H9 (cell line): ENCODE data around the gene ABCB6. TPM values are rescaled to one million over a fixed set of nuclear protein-coding genes. Genes with fewer than 3 reads are reported as not detected.

Source experiments
- DNase-seq: peaks from one replicate; pipeline ENCODE4 v3.0.0-alpha.2; 2017
- H2AFZ ChIP-seq: one replicate; pipeline ENCODE4 v1.6.1; 2013; ENCODE audit warnings: mild to moderate bottlenecking, low read length, control low read depth, moderate library complexity
- H2AK5ac ChIP-seq: 2 replicates; pipeline ENCODE4 v1.6.1; 2013; ENCODE audit warnings: low read length, control low read depth, mixed read lengths; ENCODE audit not compliant: insufficient read length
- H2BK120ac ChIP-seq: one replicate; pipeline ENCODE4 v1.6.1; 2013; ENCODE audit warnings: low read depth, mild to moderate bottlenecking, low read length, control low read depth, inconsistent platforms; ENCODE audit not compliant: poor library complexity, severe bottlenecking
- H2BK12ac ChIP-seq: 2 replicates; pipeline ENCODE4 v1.6.1; 2013; ENCODE audit warnings: low read length, control low read depth, mixed read lengths, low read depth; ENCODE audit not compliant: insufficient read length
- H2BK15ac ChIP-seq: 2 replicates; pipeline ENCODE4 v1.6.1; 2013; ENCODE audit warnings: low read depth, low read length, control low read depth
- H2BK20ac ChIP-seq: one replicate; pipeline ENCODE4 v1.6.1; 2013; ENCODE audit warnings: low read depth, mild to moderate bottlenecking, low read length, control low read depth, inconsistent platforms; ENCODE audit not compliant: poor library complexity, severe bottlenecking
- H2BK5ac ChIP-seq: 2 replicates; pipeline ENCODE4 v1.6.1; 2013; ENCODE audit warnings: low read length, control low read depth, mixed read lengths; ENCODE audit not compliant: insufficient read length
- H3K14ac ChIP-seq: 2 replicates; pipeline ENCODE4 v1.6.1; 2013; ENCODE audit warnings: low read length, control low read depth; ENCODE audit not compliant: insufficient read depth
- H3K18ac ChIP-seq: 2 replicates; pipeline ENCODE4 v1.6.1; 2013; ENCODE audit warnings: low read depth, mild to moderate bottlenecking, mixed read lengths, low read length, control low read depth; ENCODE audit not compliant: insufficient read length
- H3K23ac ChIP-seq: 2 replicates; pipeline ENCODE4 v1.6.1; 2013; ENCODE audit warnings: low read length, control low read depth, mixed read lengths, low read depth; ENCODE audit not compliant: insufficient read length
- H3K23me2 ChIP-seq: 2 replicates; pipeline ENCODE4 v1.6.1; 2013; ENCODE audit warnings: low read depth, mild to moderate bottlenecking, mixed read lengths, low read length, control low read depth; ENCODE audit not compliant: insufficient read length, poor library complexity, severe bottlenecking
- H3K27ac ChIP-seq: 2 replicates; pipeline ENCODE4 v1.5.1; 2013; ENCODE audit warnings: low read length, control low read depth, mixed read lengths, low read depth; ENCODE audit not compliant: insufficient read length
- H3K27me3 ChIP-seq: 2 replicates; pipeline ENCODE4 v1.6.1; 2013; ENCODE audit warnings: low read length, control low read depth, inconsistent platforms; ENCODE audit not compliant: insufficient read depth
- H3K4ac ChIP-seq: 2 replicates; pipeline ENCODE4 v1.6.1; 2013; ENCODE audit warnings: low read depth, mild to moderate bottlenecking, control low read depth, inconsistent platforms, low read length, moderate library complexity
- H3K4me1 ChIP-seq: 2 replicates; pipeline ENCODE4 v1.6.1; 2013; ENCODE audit warnings: low read length, control low read depth, inconsistent platforms; ENCODE audit not compliant: insufficient read depth
- H3K4me2 ChIP-seq: 2 replicates; pipeline ENCODE4 v1.6.1; 2013; ENCODE audit warnings: low read length, control low read depth, mixed read lengths; ENCODE audit not compliant: insufficient read length, insufficient read depth
- H3K56ac ChIP-seq: 2 replicates; pipeline ENCODE4 v1.6.1; 2013; ENCODE audit warnings: low read depth, mild to moderate bottlenecking, mixed read lengths, low read length, control low read depth; ENCODE audit not compliant: insufficient read length
- H3K79me1 ChIP-seq: 2 replicates; pipeline ENCODE4 v1.6.1; 2013; ENCODE audit warnings: low read depth, mild to moderate bottlenecking, moderate library complexity, low read length, control low read depth, inconsistent platforms; ENCODE audit not compliant: insufficient read depth, poor library complexity, severe bottlenecking
- H3K79me2 ChIP-seq: 2 replicates; pipeline ENCODE4 v1.6.1; 2013; ENCODE audit warnings: low read length, control low read depth, inconsistent platforms; ENCODE audit not compliant: insufficient read depth
- H3K9ac ChIP-seq: 2 replicates; pipeline ENCODE4 v1.6.1; 2013; ENCODE audit warnings: low read length, control low read depth, mixed read lengths; ENCODE audit not compliant: insufficient read length; ENCODE audit errors: extremely low read depth
- H3K9me3 ChIP-seq: one replicate; pipeline ENCODE4 v1.6.1; 2013; ENCODE audit warnings: low read depth, low read length, inconsistent platforms; ENCODE audit not compliant: control insufficient read depth
- H3T11ph ChIP-seq: one replicate; pipeline ENCODE4 v1.6.1; 2013; ENCODE audit warnings: mild to moderate bottlenecking, low read length, control low read depth, inconsistent platforms
- H4K20me1 ChIP-seq: one replicate; pipeline ENCODE4 v1.6.1; 2013; ENCODE audit not compliant: control insufficient read depth, insufficient read length, insufficient read depth
- H4K5ac ChIP-seq: 2 replicates; pipeline ENCODE4 v1.6.1; 2013; ENCODE audit warnings: low read depth, mild to moderate bottlenecking, mixed read lengths, low read length, control low read depth; ENCODE audit not compliant: insufficient read length
- H4K8ac ChIP-seq: replicated peaks from 2 replicates; pipeline ENCODE4 v1.6.1; 2013; ENCODE audit warnings: low read length, control low read depth, mixed read lengths, low read depth; ENCODE audit not compliant: insufficient read length
- H4K91ac ChIP-seq: 2 replicates; pipeline ENCODE4 v1.6.1; 2013; ENCODE audit warnings: low read depth, mild to moderate bottlenecking, moderate library complexity, mixed read lengths, low read length, control low read depth; ENCODE audit not compliant: insufficient read length
- H3K27ac Mint-ChIP-seq, 3 experiments: 2 replicates in 2 of 3; 3 replicates in 1 of 3; pipeline ENCODE4 v1.8.0; 2020 to 2021; ENCODE audit warnings: mixed read lengths in 3 of 3, mild to moderate bottlenecking in 1 of 3, moderate library complexity in 1 of 3
- H3K27me3 Mint-ChIP-seq: 2 replicates; pipeline ENCODE4 v1.8.0; 2021; ENCODE audit warnings: low read depth, mild to moderate bottlenecking, moderate library complexity, mixed read lengths
- H3K36me3 Mint-ChIP-seq, 3 experiments: 2 replicates in 2 of 3; 3 replicates in 1 of 3; pipeline ENCODE4 v1.8.0; 2020 to 2021; ENCODE audit warnings: low read depth in 3 of 3, mixed read lengths in 3 of 3; ENCODE audit not compliant: insufficient read depth in 1 of 3
- H3K4me1 Mint-ChIP-seq, 2 experiments: 2 replicates each; pipeline ENCODE4 v1.8.0; 2020; ENCODE audit warnings: mixed read lengths in 2 of 2
- H3K4me3 Mint-ChIP-seq, 2 experiments: 2 replicates in 1 of 2; 3 replicates in 1 of 2; pipeline ENCODE4 v1.8.0; 2020 to 2021; ENCODE audit warnings: mild to moderate bottlenecking in 2 of 2, mixed read lengths in 2 of 2, moderate library complexity in 1 of 2
- H3K9me3 Mint-ChIP-seq, 2 experiments: 2 replicates in 1 of 2; 3 replicates in 1 of 2; pipeline ENCODE4 v1.8.0; 2020; ENCODE audit warnings: mild to moderate bottlenecking in 2 of 2, mixed read lengths in 2 of 2, moderate library complexity in 1 of 2
- WGBS: extraction: QIAGEN DNeasy Blood & Tissue Kit; methylation state at CpG from one replicate; pipeline ENCODE4 v1.1.7; 2013; ENCODE audit warnings: missing lambda C conversion rate, low lambda C conversion rate, mixed read lengths; ENCODE audit not compliant: insufficient read length; ENCODE audit errors: extremely low coverage; 5-methylcytosine and 5-hydroxymethylcytosine counted together
- total RNA-seq: library from RNA; stranded (reverse); gene quantifications from 2 replicates; pipeline ENCODE4 v1.2.1, GENCODE V29; 2021
- TF ChIP-seq, protein P1 (sequence below): fragments of 200-600 bp; sonication (generic); conservative IDR thresholded peaks from 3 replicates; pipeline ENCODE4 v1.8.0; 2021; ENCODE audit warnings: antibody characterized with exemption, mild to moderate bottlenecking

The ABCB6 gene
- total RNA-seq, 1 experiment from 2014 or later = 46.4 TPM

DNA sequence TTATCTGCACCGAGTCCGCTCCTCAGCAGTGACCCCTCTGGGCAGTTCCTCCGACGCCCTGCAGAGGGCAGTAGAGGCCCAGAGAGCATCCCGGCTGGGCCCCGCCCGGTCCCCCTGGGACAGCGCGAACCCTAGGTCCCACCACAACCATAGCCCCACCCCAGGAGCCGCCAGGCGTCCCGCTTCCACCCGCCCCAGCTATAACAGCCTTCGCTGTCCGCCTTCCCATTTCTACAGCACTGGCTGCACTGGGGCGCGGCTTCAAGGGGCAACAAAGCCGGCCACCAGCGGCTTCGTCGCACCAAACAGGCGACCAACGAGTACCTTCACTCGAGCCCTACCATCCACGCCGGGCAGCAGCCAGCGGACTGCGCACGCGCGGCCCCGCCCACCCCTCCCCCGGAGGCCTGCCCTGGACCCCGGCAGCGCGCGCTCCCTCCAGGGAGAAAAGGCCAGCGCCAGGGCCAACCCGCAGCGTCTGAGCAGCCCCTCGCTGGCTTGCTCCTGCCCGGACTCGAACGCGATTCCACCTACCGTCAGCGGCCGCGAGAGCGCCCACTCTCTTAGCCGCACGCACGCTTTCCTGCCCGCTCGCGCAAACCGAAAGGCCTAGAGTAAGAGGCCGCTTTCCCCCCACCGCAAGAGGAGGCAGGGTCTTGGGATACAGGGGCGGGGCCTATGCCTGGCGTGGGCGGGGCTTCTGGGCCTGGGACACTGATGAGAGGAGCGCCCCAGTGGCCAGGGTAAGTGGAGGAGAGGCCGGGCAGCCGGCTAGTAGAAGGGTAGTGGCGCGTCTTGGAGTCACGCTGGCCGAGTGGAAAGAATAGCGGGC is 58.4 kb downstream of the ABCB6 start, which contains the start of gene NHEJ1:
Gene NHEJ1, minus strand, starts transcription at position 630 of the 832 bp plus-strand sequence. CDS start 2,453 bp downstream, outside the sequence.
- H3K27ac ChIP-seq = no peak within 1 kb of the TSS
- peak within 1 kb of the TSS; percentile 86 for H3K4me2 ChIP-seq
- peaks cover 5% of the 10 kb centered on the region for H3K23me2 ChIP-seq
- H2BK15ac ChIP-seq = no peak within 1 kb of the TSS
- H3K56ac ChIP-seq = no peak within 1 kb of the TSS
- H3K4me3 Mint-ChIP-seq = peak within 1 kb of the TSS; percentile 82 to 91
- peak within 1 kb of the TSS; percentile 74 for H3K9ac ChIP-seq
- peaks cover 18% of the 10 kb centered on the region for H3K27me3 Mint-ChIP-seq
- H2BK5ac ChIP-seq = no peak within 1 kb of the TSS
- peak within 1 kb of the TSS; percentile 95 for H3K18ac ChIP-seq
- H3K9me3 Mint-ChIP-seq = no peaks in the 10 kb centered on the region
- H3K4ac ChIP-seq = no peak within 1 kb of the TSS
- H3K4me1 Mint-ChIP-seq = peaks cover 15 to 22% of the 10 kb centered on the region in 2 experiments
- no peaks in the 10 kb centered on the region; the same call in 1 of the 2 replicates for H3K27me3 ChIP-seq
- H2AFZ ChIP-seq = no peak within 1 kb of the TSS
- H4K91ac ChIP-seq = no peak within 1 kb of the TSS
- H3K23ac ChIP-seq = no peak within 1 kb of the TSS
- H3K14ac ChIP-seq = peak within 1 kb of the TSS; percentile 93; the same call in 1 of the 2 replicates
- H3K36me3 Mint-ChIP-seq = peaks cover 3 to 12% (median 8%) of the 10 kb centered on the region in 3 experiments; a peak in 6 of 7 replicates
- no peak within 1 kb of the TSS for H2AK5ac ChIP-seq
- no peak within 1 kb of the TSS for H4K5ac ChIP-seq
- no peak within 1 kb of the TSS for H2BK12ac ChIP-seq
- H3K79me2 ChIP-seq = no peaks in the 10 kb centered on the region
- no peak within 1 kb of the TSS for H3T11ph ChIP-seq
- no peak within 1 kb of the TSS for H2BK120ac ChIP-seq
- no peaks in the 10 kb centered on the region for H3K4me1 ChIP-seq
- DNase-seq = peak; percentile 97
- no peaks in the 10 kb centered on the region for H3K79me1 ChIP-seq
- no CpG with 5 or more reads among the region's 70 CpGs for WGBS
- no peaks in the 10 kb centered on the region for H3K9me3 ChIP-seq
- H4K20me1 ChIP-seq = no peaks in the 10 kb centered on the region
- TF ChIP-seq, protein P1, sequence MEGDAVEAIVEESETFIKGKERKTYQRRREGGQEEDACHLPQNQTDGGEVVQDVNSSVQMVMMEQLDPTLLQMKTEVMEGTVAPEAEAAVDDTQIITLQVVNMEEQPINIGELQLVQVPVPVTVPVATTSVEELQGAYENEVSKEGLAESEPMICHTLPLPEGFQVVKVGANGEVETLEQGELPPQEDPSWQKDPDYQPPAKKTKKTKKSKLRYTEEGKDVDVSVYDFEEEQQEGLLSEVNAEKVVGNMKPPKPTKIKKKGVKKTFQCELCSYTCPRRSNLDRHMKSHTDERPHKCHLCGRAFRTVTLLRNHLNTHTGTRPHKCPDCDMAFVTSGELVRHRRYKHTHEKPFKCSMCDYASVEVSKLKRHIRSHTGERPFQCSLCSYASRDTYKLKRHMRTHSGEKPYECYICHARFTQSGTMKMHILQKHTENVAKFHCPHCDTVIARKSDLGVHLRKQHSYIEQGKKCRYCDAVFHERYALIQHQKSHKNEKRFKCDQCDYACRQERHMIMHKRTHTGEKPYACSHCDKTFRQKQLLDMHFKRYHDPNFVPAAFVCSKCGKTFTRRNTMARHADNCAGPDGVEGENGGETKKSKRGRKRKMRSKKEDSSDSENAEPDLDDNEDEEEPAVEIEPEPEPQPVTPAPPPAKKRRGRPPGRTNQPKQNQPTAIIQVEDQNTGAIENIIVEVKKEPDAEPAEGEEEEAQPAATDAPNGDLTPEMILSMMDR = peak; percentile 100
- no peak within 1 kb of the TSS for H2BK20ac ChIP-seq
- no peak within 1 kb of the TSS for H4K8ac ChIP-seq
- peak within 1 kb of the TSS in 2 of 3 experiments; percentile 91 to 97; a peak in 5 of 7 replicates for H3K27ac Mint-ChIP-seq

Other genes starting within 250 kb of the ABCB6 start
- gene FEV, start 233.8 kb downstream of the ABCB6 start, total RNA-seq = not detected in 2 replicates
- not detected in 2 replicates for gene CRYBA2, start 225.5 kb downstream of the ABCB6 start, total RNA-seq
- gene CFAP65, start 177.4 kb downstream of the ABCB6 start, total RNA-seq = 0.18 and 0.20 TPM in 2 replicates
- 0.11 TPM in 1 of 2 replicates, not detected in the other for gene IHH, start 158.0 kb downstream of the ABCB6 start, total RNA-seq
- 19.7 and 20.8 TPM in 2 replicates for gene NHEJ1, start 58.1 kb downstream of the ABCB6 start, total RNA-seq
- 1.2 and 1.9 TPM in 2 replicates for gene SLC23A3, start 48.9 kb downstream of the ABCB6 start, total RNA-seq
- 33.0 and 36.4 TPM in 2 replicates for gene CNPPD1, start 42.0 kb downstream of the ABCB6 start, total RNA-seq
- 46.7 and 48.0 TPM in 2 replicates for gene RETREG2, start 40.7 kb downstream of the ABCB6 start, total RNA-seq
- 15.9 and 16.4 TPM in 2 replicates for gene ZFAND2B, start 12.2 kb downstream of the ABCB6 start, total RNA-seq
- 46.4 and 52.2 TPM in 2 replicates for gene ATG9A, start 10.7 kb upstream of the ABCB6 start, total RNA-seq
- gene ANKZF1, start 10.8 kb upstream of the ABCB6 start, total RNA-seq = 45.9 and 55.4 TPM in 2 replicates
- gene GLB1L, start 26.5 kb upstream of the ABCB6 start, total RNA-seq = 5.8 and 6.5 TPM in 2 replicates
- 21.6 and 22.4 TPM in 2 replicates for gene STK16, start 26.5 kb upstream of the ABCB6 start, total RNA-seq
- gene TUBA4B, start 34.3 kb upstream of the ABCB6 start, total RNA-seq = not detected in 2 replicates
- gene TUBA4A, start 35.0 kb upstream of the ABCB6 start, total RNA-seq = 25.5 and 27.2 TPM in 2 replicates
- gene DNAJB2, start 60.4 kb upstream of the ABCB6 start, total RNA-seq = 32.0 and 34.1 TPM in 2 replicates
- gene PTPRN, start 90.4 kb upstream of the ABCB6 start, total RNA-seq = 6.3 and 6.5 TPM in 2 replicates
- gene RESP18, start 113.8 kb upstream of the ABCB6 start, total RNA-seq = not detected in 2 replicates
- gene DNPEP, start 169.0 kb upstream of the ABCB6 start, total RNA-seq = 60.9 and 63.5 TPM in 2 replicates
- gene DES, start 199.4 kb upstream of the ABCB6 start, total RNA-seq = 3.0 and 4.6 TPM in 2 replicates
- 23.7 and 25.2 TPM in 2 replicates for gene SPEG, start 215.9 kb upstream of the ABCB6 start, total RNA-seq